ENCODE results near the gene FIGLA. TPM values are rescaled to one million over a fixed set of nuclear protein-coding genes. Genes with fewer than 3 reads are reported as not detected.

Gene FIGLA
- total RNA-seq, 1 donor from 2014 or later = not detected

DNA sequence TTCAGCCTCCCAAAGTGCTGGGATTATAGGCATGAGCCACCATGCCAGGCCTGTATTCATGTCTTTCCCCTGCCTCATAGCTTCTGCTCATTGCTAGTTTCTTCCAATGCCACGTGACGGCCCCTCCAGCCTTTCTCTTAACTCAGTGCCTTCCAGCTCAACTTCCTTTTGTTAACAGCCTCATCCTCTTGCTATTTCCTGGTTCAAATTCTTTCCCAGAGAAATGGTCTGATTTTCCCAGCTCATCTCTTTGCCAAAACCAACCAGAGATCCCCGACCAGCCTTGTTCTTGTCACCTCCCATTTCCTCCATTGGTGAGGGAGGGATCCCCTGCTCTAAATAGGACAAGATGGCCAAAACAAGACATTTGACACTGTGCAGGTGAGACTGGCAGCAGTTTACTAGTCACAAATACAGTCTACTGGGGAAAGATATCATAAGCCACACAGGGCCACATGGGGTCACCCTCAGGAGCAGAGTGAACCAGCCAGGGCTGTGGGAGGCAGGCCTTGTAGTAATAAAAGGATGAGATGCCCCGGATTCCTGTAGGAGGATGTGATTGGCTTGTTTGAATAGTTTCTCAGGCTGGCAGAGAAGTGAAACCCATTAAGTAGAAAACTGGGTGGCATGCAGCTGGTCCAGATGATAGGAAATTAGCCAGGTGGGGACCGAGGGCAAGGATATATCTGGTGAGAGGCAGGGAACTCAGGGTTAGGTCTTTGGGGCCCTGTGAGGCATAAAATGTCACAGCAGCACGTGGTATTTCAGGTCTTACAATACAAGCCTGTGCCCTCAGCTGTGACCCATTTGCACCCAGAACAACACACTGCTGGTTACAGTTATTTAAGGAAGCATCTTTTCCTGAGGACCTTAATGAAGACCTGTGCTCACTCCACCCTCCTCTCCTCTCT is 38.7 kb upstream of the FIGLA start:
- TF ChIP-seq, protein P1, sequence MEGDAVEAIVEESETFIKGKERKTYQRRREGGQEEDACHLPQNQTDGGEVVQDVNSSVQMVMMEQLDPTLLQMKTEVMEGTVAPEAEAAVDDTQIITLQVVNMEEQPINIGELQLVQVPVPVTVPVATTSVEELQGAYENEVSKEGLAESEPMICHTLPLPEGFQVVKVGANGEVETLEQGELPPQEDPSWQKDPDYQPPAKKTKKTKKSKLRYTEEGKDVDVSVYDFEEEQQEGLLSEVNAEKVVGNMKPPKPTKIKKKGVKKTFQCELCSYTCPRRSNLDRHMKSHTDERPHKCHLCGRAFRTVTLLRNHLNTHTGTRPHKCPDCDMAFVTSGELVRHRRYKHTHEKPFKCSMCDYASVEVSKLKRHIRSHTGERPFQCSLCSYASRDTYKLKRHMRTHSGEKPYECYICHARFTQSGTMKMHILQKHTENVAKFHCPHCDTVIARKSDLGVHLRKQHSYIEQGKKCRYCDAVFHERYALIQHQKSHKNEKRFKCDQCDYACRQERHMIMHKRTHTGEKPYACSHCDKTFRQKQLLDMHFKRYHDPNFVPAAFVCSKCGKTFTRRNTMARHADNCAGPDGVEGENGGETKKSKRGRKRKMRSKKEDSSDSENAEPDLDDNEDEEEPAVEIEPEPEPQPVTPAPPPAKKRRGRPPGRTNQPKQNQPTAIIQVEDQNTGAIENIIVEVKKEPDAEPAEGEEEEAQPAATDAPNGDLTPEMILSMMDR (IDR thresholded peaks at IDR 0.05; ENCODE audit: insufficient read depth, low read length, severe bottlenecking) = no peak
- H3K27me3 ChIP-seq (ENCODE audit: control insufficient read depth, insufficient read depth, low read length) = no peaks in the 10 kb centered on the region
- FAIRE-seq = peak; percentile 7

DNA sequence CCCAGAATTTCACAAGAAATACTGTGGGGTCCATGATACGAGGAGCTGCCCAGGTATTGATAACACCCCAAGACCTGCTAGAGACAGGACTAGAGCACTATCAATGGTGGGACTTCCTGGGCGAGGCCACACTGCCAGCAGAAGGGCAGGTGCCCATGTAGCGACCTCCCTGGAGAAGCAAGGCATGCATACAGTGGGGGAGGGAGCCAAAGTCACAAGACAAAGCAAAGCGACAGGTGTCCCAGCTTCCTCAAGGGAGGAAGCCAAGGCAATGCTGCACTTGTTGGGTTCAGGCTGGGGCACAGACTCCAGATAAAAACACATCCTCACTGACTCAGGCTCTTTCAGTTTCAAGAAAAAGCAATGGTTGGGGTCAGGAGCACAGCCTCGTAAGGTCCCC is 37.7 kb upstream of the FIGLA start:
- TF ChIP-seq, protein P1 (IDR thresholded peaks at IDR 0.05; ENCODE audit: insufficient read depth, low read length, severe bottlenecking) = no peak
- Histone ChIP-seq H3K36me3 (ENCODE audit: control insufficient read depth, insufficient read depth, low read length) (no peaks in the 10 kb centered on the region), H3K4me3 (ENCODE audit: low read depth, low read length) (no peak overlapping the region), H3K27me3 (ENCODE audit: control insufficient read depth, insufficient read depth, low read length) (no peaks in the 10 kb centered on the region)
- DNase-seq (ENCODE audit: low read depth) = no peak
- FAIRE-seq = no peak

More for the DNA sequence above, 38.7 kb upstream of the FIGLA start:
- Histone ChIP-seq H3K4me3 (ENCODE audit: low read depth, low read length) (no peak overlapping the region), H3K36me3 (ENCODE audit: control insufficient read depth, insufficient read depth, low read length) (no peaks in the 10 kb centered on the region)
- DNase-seq (ENCODE audit: low read depth) = peak; percentile 5

DNA sequence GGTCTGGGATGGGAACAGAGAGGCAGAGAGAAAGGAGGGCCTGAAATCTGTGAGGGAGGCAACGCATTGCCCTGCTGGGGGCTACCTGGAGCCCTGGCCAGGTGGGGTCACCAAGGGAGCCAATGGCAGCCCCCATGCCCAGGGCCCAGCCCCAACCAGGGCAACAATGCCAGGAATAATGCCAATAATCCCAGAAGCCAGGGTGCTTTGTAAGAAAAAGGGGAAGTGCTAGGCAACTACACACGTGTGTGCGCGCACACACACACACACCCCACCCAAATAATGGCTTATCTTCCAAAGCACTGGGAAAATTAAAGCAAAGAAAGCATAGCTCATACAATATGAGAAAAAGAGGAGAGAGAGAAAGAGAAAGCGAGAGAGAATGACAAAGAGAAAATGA is 36.9 kb upstream of the FIGLA start:
- Histone ChIP-seq H3K27me3 (ENCODE audit: control insufficient read depth, insufficient read depth, low read length) (no peaks in the 10 kb centered on the region), H3K4me3 (ENCODE audit: low read depth, low read length) (no peak overlapping the region), H3K36me3 (ENCODE audit: control insufficient read depth, insufficient read depth, low read length) (no peaks in the 10 kb centered on the region)
- TF ChIP-seq, protein P1 (IDR thresholded peaks at IDR 0.05; ENCODE audit: insufficient read depth, low read length, severe bottlenecking) = no peak
- no peak for DNase-seq (ENCODE audit: low read depth)
- no peak for FAIRE-seq

DNA sequence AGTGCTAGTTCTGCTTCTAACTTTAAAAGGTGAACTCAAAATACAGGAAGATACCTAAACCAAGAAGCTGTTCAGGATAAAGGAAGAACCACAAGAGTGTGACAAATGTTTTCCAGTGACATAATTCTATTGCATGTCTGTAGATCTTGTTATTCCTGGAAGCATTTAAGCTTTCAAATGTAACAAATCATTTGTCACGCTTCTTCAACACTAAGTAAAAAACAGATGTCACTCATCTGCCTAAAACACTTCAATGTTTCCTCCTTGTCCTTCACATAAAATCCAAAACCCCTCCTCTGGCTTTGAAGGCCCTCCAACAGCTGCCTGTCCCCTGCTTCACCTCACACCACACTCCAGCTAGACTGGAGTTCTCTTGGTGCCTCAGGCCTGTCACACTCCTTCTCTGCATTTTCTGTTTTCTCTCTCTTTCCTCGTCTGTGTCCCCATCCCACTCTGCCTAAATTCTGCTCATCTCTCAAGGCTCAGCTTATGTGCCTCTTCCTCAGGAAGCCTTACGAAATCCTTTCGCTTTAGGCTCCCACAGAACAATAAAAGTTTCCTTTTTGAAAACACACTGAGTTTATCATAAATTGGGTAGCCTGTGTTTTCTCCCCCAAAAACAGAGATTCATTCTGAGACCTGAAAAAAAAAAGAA is 36.4 kb upstream of the FIGLA start:
- no peak overlapping the region for H3K4me3 ChIP-seq (ENCODE audit: low read depth, low read length)
- H3K27me3 ChIP-seq (ENCODE audit: control insufficient read depth, insufficient read depth, low read length) = no peaks in the 10 kb centered on the region
- DNase-seq (ENCODE audit: low read depth) = no peak
- FAIRE-seq = no peak
- TF ChIP-seq, protein P1 (IDR thresholded peaks at IDR 0.05; ENCODE audit: insufficient read depth, low read length, severe bottlenecking) = no peak
- no peaks in the 10 kb centered on the region for H3K36me3 ChIP-seq (ENCODE audit: control insufficient read depth, insufficient read depth, low read length)

- DNase-seq (ENCODE audit: low read depth) (no peak), FAIRE-seq (no peak)
- Histone ChIP-seq H3K27me3 (ENCODE audit: control insufficient read depth, insufficient read depth, low read length) (peaks cover 2% of the 10 kb centered on the region), H3K4me3 (ENCODE audit: low read depth, low read length) (no peak overlapping the region), H3K36me3 (ENCODE audit: control insufficient read depth, insufficient read depth, low read length) (no peaks in the 10 kb centered on the region)
- TF ChIP-seq, protein P1 (IDR thresholded peaks at IDR 0.05; ENCODE audit: insufficient read depth, low read length, severe bottlenecking) = no peak
These were observed 32.8 kb upstream of the FIGLA start for GRCh38 chr2:70823249-70823648.

Data from bronchial epithelial cell (primary cell).